HFF-Myc (cell line): ENCODE measurements around the gene CERS3.

ENCODE experiments used
- DNase-seq: peaks from one replicate; pipeline ENCODE4 v3.0.0-alpha.2; 2011; ENCODE audit warnings: low read depth; ENCODE audit errors: extremely low read depth
- H3K4me3 ChIP-seq: replicated peaks from 2 replicates; pipeline ENCODE4 v1.5.1; 2011; ENCODE audit warnings: low read depth, mild to moderate bottlenecking, control low read depth, low read length
- CTCF ChIP-seq: IDR thresholded peaks from 2 replicates; pipeline ENCODE4 v1.5.1; 2012; ENCODE audit warnings: mild to moderate bottlenecking, low read depth, low read length, control low read depth; ENCODE audit errors: missing control alignments

CERS3 gene

GRCh38 chr15:100553468-100553867, 24.7 kb upstream of the CERS3 start:
- DNase-seq = no peak
- no peak overlapping the region for H3K4me3 ChIP-seq
- no peak for TF ChIP-seq CTCF

- H3K4me3 ChIP-seq = no peak overlapping the region
- DNase-seq = no peak
- TF ChIP-seq CTCF = no peak
Observed at GRCh38 chr15:100547961-100548360, 19.2 kb upstream of the CERS3 start.

GRCh38 chr15:100544946-100545345, 16.2 kb upstream of the CERS3 start:
- TF ChIP-seq CTCF = no peak
- DNase-seq = no peak
- no peak overlapping the region for H3K4me3 ChIP-seq

GRCh38 chr15:100544338-100544841, 15.6 kb upstream of the CERS3 start:
- no peak for TF ChIP-seq CTCF

GRCh38 chr15:100542290-100542689, 13.5 kb upstream of the CERS3 start:
- DNase-seq = no peak
- H3K4me3 ChIP-seq = no peak overlapping the region
- TF ChIP-seq CTCF = no peak

More at GRCh38 chr15:100544338-100544841, 15.6 kb upstream of the CERS3 start:
- DNase-seq = no peak
- H3K4me3 ChIP-seq = no peak overlapping the region

GRCh38 chr15:100537331-100537730, 8.6 kb upstream of the CERS3 start:
- H3K4me3 ChIP-seq = no peak overlapping the region
- no peak for DNase-seq
- no peak for TF ChIP-seq CTCF

GRCh38 chr15:100536733-100537132, 8.0 kb upstream of the CERS3 start:
- no peak for DNase-seq
- no peak overlapping the region for H3K4me3 ChIP-seq
- no peak for TF ChIP-seq CTCF
